Breast epithelium (tissue), 4 donors: ENCODE data around the gene ANKRD45. TPM values are rescaled to one million over a fixed set of nuclear protein-coding genes. Genes with fewer than 3 reads are reported as not detected.
"Not testable (repeated sequence)": the region's sequence is repeated elsewhere in the genome, so short reads cannot be mapped to it uniquely, and the experiment has no call there.

Experiments used
- DNase-seq, 2 donors: peaks; one replicate each; pipeline ENCODE4 v3.0.0-alpha.2; 2019; ENCODE audit warnings: low spot score in 2 of 2
- H3K27ac ChIP-seq, 2 donors: fragments of 200-600 bp; sonication (generic) in 1 of 2; one replicate each; pipeline ENCODE4 v1.5.1; 2016 to 2019; ENCODE audit warnings: mild to moderate bottlenecking in 1 of 2
- H3K27me3 ChIP-seq, 2 donors: fragments of 200-600 bp; sonication (generic) in 1 of 2; one replicate each; pipeline versions ENCODE4 v1.5.1 to v1.6.0; 2017 to 2019; ENCODE audit warnings: control low read depth in 1 of 2, mild to moderate bottlenecking in 1 of 2
- H3K36me3 ChIP-seq: fragments of 200-600 bp; one replicate; pipeline ENCODE4 v1.5.1; 2019
- H3K4me1 ChIP-seq, 2 donors: fragments of 200-600 bp; sonication (generic); one replicate each; pipeline ENCODE4 v1.5.1; 2016 to 2019; ENCODE audit warnings: control low read depth in 1 of 2
- H3K4me3 ChIP-seq, 3 donors: fragments of 200-600 bp; sonication (generic); 1 replicate in 2 of 3; 2 replicates in 1 of 3; pipeline ENCODE4 v1.5.1; 2016 to 2019; ENCODE audit warnings: mild to moderate bottlenecking in 3 of 3, moderate library complexity in 2 of 3
- H3K9me3 ChIP-seq, 2 donors: fragments of 200-600 bp; sonication (generic) in 1 of 2; one replicate each; pipeline ENCODE4 v1.5.1; 2016 to 2019; ENCODE audit warnings: control low read depth in 1 of 2
- POLR2A ChIP-seq: fragments of 450-650 bp; IDR thresholded peaks from one replicate; pipeline ENCODE4 v1.6.1; 2016; ENCODE audit warnings: antibody characterized with exemption, mild to moderate bottlenecking, moderate library complexity
- POLR2AphosphoS5 ChIP-seq, 3 donors: sonication (generic); formaldehyde crosslinking; IDR thresholded peaks; one replicate each; pipeline ENCODE4 v1.6.1; 2017; ENCODE audit warnings: antibody characterized with exemption in 3 of 3
- intact Hi-C: fragments of 100-400 bp; cut with DNase I; formaldehyde crosslinking; loops from one replicate; pipeline ENCODE4 v1.15.1; 2023; ENCODE audit warnings: low total_unique reads
- total RNA-seq, 3 donors: library from RNA; depleted of rRNA; stranded (reverse); fragments of >200 nt; gene quantifications; one replicate each; pipeline ENCODE4 v1.1.0, GENCODE V29; 2016
- TF ChIP-seq, protein P1 (sequence below), 3 donors: fragments of 450-650 bp; IDR thresholded peaks; one replicate each; pipeline ENCODE4 v1.5.1; 2016 to 2017; ENCODE audit warnings: antibody characterized with exemption in 3 of 3, mild to moderate bottlenecking in 3 of 3, moderate library complexity in 3 of 3

ANKRD45 gene
- total RNA-seq, 3 donors from 2014 or later = 0.29 to 0.33 TPM; not detected in 1

DNA sequence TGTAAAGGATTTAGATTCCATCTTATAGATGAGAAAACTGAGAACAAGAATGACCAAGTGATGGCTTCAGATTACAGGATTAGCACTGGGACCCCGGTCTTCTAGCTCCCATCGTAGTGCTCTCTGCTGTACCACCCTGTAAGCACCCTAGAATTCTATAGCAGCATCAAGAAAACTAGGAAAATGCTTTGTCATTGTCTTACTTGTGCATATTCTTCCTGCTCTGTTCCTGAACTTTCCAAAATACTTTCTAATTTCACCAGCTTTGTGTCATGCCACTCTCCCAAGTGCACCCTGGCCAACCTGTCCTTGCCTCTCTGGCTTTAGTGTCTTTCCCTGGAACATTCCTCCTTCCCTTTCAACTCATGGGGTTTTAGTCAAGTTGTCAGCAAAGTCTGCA lies 39.1 kb upstream of the ANKRD45 start:
- intact Hi-C loops = no loop called here

DNA sequence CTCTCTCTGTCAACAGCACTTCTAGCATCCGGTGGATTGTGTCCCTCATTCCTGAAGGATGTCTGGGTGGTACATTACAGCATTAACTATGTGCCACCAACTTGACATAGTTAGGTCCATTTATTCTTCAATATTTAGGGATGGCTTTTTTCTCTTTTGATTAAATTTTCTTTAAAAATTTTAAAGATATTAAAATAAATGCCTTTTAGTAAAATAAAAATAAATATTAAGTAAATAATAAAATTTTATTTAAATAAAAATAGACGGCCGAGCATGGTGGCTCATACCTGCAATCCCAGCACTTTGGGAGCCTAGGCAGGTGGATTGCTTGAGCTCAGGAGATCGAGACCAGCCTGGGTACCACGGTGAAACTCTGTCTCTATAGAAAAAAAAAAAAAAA lies 35.5 kb upstream of the ANKRD45 start:
- no peak overlapping the region for H3K4me3 ChIP-seq
- intact Hi-C loops = no loop called here

More for the DNA sequence above, 39.1 kb upstream of the ANKRD45 start:
- no peaks in the 10 kb centered on the region for H3K4me1 ChIP-seq
- no peaks in the 10 kb centered on the region for H3K27me3 ChIP-seq
- H3K36me3 ChIP-seq = no peaks in the 10 kb centered on the region
- H3K9me3 ChIP-seq = no peaks in the 10 kb centered on the region
- TF ChIP-seq POLR2A (no peak), POLR2AphosphoS5 (IDR thresholded peaks at IDR 0.05) (no peak)
- TF ChIP-seq, protein P1, sequence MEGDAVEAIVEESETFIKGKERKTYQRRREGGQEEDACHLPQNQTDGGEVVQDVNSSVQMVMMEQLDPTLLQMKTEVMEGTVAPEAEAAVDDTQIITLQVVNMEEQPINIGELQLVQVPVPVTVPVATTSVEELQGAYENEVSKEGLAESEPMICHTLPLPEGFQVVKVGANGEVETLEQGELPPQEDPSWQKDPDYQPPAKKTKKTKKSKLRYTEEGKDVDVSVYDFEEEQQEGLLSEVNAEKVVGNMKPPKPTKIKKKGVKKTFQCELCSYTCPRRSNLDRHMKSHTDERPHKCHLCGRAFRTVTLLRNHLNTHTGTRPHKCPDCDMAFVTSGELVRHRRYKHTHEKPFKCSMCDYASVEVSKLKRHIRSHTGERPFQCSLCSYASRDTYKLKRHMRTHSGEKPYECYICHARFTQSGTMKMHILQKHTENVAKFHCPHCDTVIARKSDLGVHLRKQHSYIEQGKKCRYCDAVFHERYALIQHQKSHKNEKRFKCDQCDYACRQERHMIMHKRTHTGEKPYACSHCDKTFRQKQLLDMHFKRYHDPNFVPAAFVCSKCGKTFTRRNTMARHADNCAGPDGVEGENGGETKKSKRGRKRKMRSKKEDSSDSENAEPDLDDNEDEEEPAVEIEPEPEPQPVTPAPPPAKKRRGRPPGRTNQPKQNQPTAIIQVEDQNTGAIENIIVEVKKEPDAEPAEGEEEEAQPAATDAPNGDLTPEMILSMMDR (IDR thresholded peaks at IDR 0.05) = no peak
- no peak overlapping the region for H3K27ac ChIP-seq
- H3K4me3 ChIP-seq = no peak overlapping the region
- DNase-seq = no peak

DNA sequence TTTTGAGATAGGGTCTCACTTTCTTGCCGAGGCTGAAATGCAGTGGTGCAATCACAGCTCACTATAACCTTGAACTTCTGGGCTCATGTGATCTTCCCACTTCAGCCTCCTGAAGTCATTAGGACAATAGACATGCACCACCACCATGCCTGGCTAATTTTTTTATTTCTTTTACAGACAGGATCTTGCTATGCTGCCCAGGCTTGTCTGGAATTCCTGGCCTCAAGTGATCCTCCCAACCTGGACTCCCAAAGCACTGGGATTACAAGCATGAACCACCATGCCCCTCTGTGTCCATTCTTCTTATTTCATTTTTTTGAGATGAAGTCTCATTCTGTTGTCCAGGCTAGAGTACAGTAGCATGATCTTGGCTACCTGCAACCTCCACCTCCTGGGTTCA lies 33.1 kb upstream of the ANKRD45 start:
- no peak overlapping the region for H3K4me3 ChIP-seq
- no peak for TF ChIP-seq POLR2A
- TF ChIP-seq, protein P1 (IDR thresholded peaks at IDR 0.05) = no peak
- no peak for TF ChIP-seq POLR2AphosphoS5 (IDR thresholded peaks at IDR 0.05)
- no peak for DNase-seq
- H3K27me3 ChIP-seq = no peaks in the 10 kb centered on the region
- intact Hi-C loops = loop anchor here (5.0 kb wide), 1 partner anchor 455 kb away; the partner anchor contains the start of gene RABGAP1L
- no peaks in the 10 kb centered on the region for H3K9me3 ChIP-seq
- no peaks in the 10 kb centered on the region for H3K4me1 ChIP-seq
- no peaks in the 10 kb centered on the region for H3K36me3 ChIP-seq
- no peak overlapping the region for H3K27ac ChIP-seq

More for the DNA sequence above, 35.5 kb upstream of the ANKRD45 start:
- Histone ChIP-seq H3K36me3 (no peaks in the 10 kb centered on the region), H3K27me3 (no peaks in the 10 kb centered on the region), H3K9me3 (no peaks in the 10 kb centered on the region), H3K4me1 (no peaks in the 10 kb centered on the region), H3K27ac (no peak overlapping the region)
- DNase-seq = no peak
- TF ChIP-seq, protein P1 (IDR thresholded peaks at IDR 0.05) = no peak
- TF ChIP-seq POLR2AphosphoS5 (IDR thresholded peaks at IDR 0.05) = no peak
- no peak for TF ChIP-seq POLR2A

DNA sequence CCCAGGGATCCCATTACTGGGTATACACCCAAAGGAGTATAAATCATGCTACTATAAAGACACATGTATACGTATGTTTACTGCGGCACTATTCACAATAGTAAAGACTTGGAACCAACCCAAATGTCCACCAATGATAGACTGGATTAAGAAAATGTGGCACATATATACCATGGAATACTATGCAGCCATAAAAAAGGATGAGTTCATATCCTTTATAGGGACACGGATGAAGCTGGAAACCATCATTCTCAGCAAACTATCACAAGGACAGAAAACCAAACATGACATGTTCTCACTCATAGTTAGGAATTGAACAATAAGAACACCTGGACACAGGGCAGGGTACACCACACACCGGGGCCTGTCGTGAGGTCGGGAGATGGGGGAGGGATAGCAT lies 31.6 kb upstream of the ANKRD45 start:
- not testable (repeated sequence) for DNase-seq, H3K4me3 ChIP-seq, H3K4me1 ChIP-seq, H3K27ac ChIP-seq, H3K27me3 ChIP-seq, H3K9me3 ChIP-seq, H3K36me3 ChIP-seq
- intact Hi-C loops = loop anchor here (5.0 kb wide), 1 partner anchor 456 kb away; the partner anchor contains the start of gene RABGAP1L

DNA sequence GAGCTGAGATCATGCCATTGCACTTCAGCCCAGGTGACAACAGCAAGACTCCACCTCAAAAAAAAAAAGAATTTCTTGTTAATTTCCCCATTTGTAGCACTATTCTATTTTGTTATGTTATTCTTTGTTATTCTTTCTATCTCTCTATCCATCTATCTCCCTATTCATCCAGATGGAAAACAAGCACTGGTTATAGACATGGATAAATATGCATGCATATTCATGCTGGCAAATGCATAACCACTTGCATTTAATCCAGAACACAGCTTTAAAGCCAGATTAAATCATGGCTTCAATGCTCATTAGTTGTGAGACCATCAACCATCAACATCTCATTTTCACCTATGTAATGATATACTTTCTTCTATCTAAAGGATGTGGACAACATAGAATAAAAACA lies 23.6 kb upstream of the ANKRD45 start:
- Histone ChIP-seq H3K36me3 (no peaks in the 10 kb centered on the region), H3K9me3 (peaks cover 0 to 5% of the 10 kb centered on the region in 2 donors), H3K4me3 (no peak overlapping the region), H3K27me3 (no peaks in the 10 kb centered on the region), H3K4me1 (no peaks in the 10 kb centered on the region), H3K27ac (no peak overlapping the region)
- no peak for DNase-seq
- intact Hi-C loops = no loop called here
- TF ChIP-seq, protein P1 (IDR thresholded peaks at IDR 0.05) = no peak
- TF ChIP-seq POLR2A (no peak), POLR2AphosphoS5 (IDR thresholded peaks at IDR 0.05) (no peak)

DNA sequence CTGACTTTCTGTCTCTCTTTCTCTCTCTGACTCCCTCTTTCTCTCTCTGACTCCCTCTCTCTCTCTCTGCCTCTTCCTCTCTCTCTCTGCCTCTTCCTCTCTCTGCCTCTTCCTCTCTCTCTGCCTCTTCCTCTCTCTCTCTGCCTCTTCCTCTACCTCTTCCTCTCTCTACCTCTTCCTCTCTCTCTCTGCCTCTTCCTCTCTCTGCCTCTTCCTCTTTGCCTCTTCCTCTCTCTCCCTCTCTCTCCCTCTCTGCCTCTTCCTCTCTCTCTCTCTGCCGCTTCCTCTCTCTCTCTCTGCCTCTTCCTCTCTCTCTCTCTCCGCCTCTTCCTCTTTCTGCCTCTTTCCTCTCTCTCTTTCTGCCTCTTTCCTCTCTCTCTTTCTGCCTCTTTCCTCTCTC lies 18.6 kb upstream of the ANKRD45 start:
- Histone ChIP-seq H3K4me3 (no peak overlapping the region), H3K4me1 (no peaks in the 10 kb centered on the region), H3K9me3 (no peaks in the 10 kb centered on the region), H3K27ac (no peak overlapping the region), H3K27me3 (no peaks in the 10 kb centered on the region), H3K36me3 (no peaks in the 10 kb centered on the region)
- intact Hi-C loops = no loop called here
- TF ChIP-seq, protein P1 (IDR thresholded peaks at IDR 0.05) = no peak
- no peak for TF ChIP-seq POLR2A
- TF ChIP-seq POLR2AphosphoS5 (IDR thresholded peaks at IDR 0.05) = no peak
- no peak for DNase-seq

DNA sequence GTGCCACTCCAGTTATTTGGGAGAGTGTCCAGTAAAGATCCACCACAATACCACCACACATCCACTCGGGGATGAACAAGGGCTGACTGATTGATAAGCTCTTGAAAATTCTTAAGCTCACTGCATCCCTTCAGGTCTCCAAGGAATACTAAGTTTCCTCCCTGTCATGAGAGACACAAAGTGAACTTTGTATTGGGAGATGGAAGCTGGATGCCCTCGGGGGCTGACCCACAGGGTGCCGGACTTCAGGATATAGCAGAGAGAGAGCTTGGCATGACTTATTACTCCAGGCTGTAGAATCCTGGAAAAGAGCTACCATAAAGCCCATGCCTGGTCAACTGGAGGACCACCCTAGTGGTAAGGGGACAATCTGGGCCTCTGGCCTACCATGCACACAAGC lies 15.5 kb upstream of the ANKRD45 start:
- DNase-seq, H3K36me3 ChIP-seq, intact Hi-C loops, H3K27ac ChIP-seq, H3K4me1 ChIP-seq, H3K9me3 ChIP-seq, H3K27me3 ChIP-seq, H3K4me3 ChIP-seq: not testable (repeated sequence)

DNA sequence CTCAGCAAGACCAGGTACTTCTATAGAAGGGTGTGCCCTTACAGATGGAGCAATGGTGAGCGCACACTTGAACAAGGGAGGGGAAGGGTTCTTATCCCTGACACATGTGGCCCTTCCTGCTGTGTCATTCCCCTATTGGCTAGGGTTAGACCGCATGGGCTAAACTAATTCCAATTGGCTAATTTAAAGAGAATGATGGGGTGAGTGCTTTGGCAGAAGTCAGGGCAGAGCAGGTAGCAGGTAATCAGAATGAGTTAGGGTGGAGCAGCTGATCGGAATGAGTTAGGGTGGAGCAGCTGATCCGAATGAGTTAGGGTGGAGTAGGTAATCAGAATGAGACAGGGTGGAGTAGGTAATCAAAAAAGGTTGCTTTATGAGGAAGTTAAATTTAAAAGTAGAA lies 14.2 kb upstream of the ANKRD45 start:
- H3K36me3 ChIP-seq, intact Hi-C loops, H3K4me1 ChIP-seq, H3K27me3 ChIP-seq, H3K9me3 ChIP-seq, H3K4me3 ChIP-seq, DNase-seq, H3K27ac ChIP-seq: not testable (repeated sequence)
